ENCODE results near the gene SLC6A17. TPM values are rescaled to one million over a fixed set of nuclear protein-coding genes. Genes with fewer than 3 reads are reported as not detected.

SLC6A17 gene
- polyA plus RNA-seq, 3 donors = not detected

- no peak for DNase-seq
- H3K27ac Mint-ChIP-seq = no peak overlapping the region
- intact Hi-C loops (cut with micrococcal nuclease) = no loop called here
- WGBS (ENCODE audit: insufficient coverage) = 98% methylated on average over 4 of the region's 4 CpGs
- Histone ChIP-seq H3K27me3 (ENCODE audit: control insufficient read depth in 2 of 2, insufficient read depth in 2 of 2, low read length in 2 of 2) (no peaks in the 10 kb centered on the region), H3K9ac (ENCODE audit: insufficient read depth, low read length, poor library complexity, severe bottlenecking) (no peak overlapping the region), H2AFZ (ENCODE audit: insufficient read depth, low read depth, low read length, poor library complexity, severe bottlenecking) (no peak overlapping the region), H3K4me1 (ENCODE audit: control insufficient read depth in 1 of 2, insufficient read depth in 2 of 2, low read length in 2 of 2) (no peaks in the 10 kb centered on the region), H3K9me3 (replicated peaks in 1 of 2; ENCODE audit: control insufficient read depth in 1 of 2, insufficient read depth in 1 of 2, low read length in 2 of 2) (no peaks in the 10 kb centered on the region), H3K36me3 (replicated peaks in 1 of 2; ENCODE audit: control insufficient read depth in 1 of 2, insufficient read depth in 2 of 2, low read length in 2 of 2) (no peaks in the 10 kb centered on the region), H3K4me2 (replicated peaks; ENCODE audit: extremely low read depth, low read length, poor library complexity, severe bottlenecking) (no peak overlapping the region), H3K4me3 (replicated peaks in 1 of 3; ENCODE audit: low read depth in 2 of 3, low read length in 3 of 3) (no peak overlapping the region), H4K20me1 (ENCODE audit: insufficient read depth, low read length) (no peaks in the 10 kb centered on the region), H3K27ac (ENCODE audit: low read depth in 1 of 2, low read length in 2 of 2) (no peak overlapping the region), H3K79me2 (ENCODE audit: insufficient read depth, low read length) (no peaks in the 10 kb centered on the region)
- no peak overlapping the region for H3K4me3 Mint-ChIP-seq
- H3K4me1 Mint-ChIP-seq = no peaks in the 10 kb centered on the region
- H3K27me3 Mint-ChIP-seq (ENCODE audit: low read depth in 3 of 3) = peaks cover 0 to 5% (median 2%) of the 10 kb centered on the region in 3 donors
- H3K36me3 Mint-ChIP-seq = no peaks in the 10 kb centered on the region
- TF ChIP-seq CTCF (IDR thresholded peaks at IDR 0.05) = no peak
- H3K9me3 Mint-ChIP-seq = no peaks in the 10 kb centered on the region
These were observed 99.7 kb downstream of the SLC6A17 start for GRCh38 chr1:110250008-110250407.

- Histone ChIP-seq H3K27me3 (ENCODE audit: control insufficient read depth in 2 of 2, insufficient read depth in 2 of 2, low read length in 2 of 2) (no peaks in the 10 kb centered on the region), H3K9me3 (replicated peaks in 1 of 2; ENCODE audit: control insufficient read depth in 1 of 2, insufficient read depth in 1 of 2, low read length in 2 of 2) (no peaks in the 10 kb centered on the region), H3K4me3 (replicated peaks in 1 of 3; ENCODE audit: low read depth in 2 of 3, low read length in 3 of 3) (no peak overlapping the region), H3K4me2 (replicated peaks; ENCODE audit: extremely low read depth, low read length, poor library complexity, severe bottlenecking) (no peak overlapping the region), H3K9ac (ENCODE audit: insufficient read depth, low read length, poor library complexity, severe bottlenecking) (no peak overlapping the region), H3K36me3 (replicated peaks in 1 of 2; ENCODE audit: control insufficient read depth in 1 of 2, insufficient read depth in 2 of 2, low read length in 2 of 2) (no peaks in the 10 kb centered on the region), H3K27ac (ENCODE audit: low read depth in 1 of 2, low read length in 2 of 2) (no peak overlapping the region), H3K4me1 (ENCODE audit: control insufficient read depth in 1 of 2, insufficient read depth in 2 of 2, low read length in 2 of 2) (no peaks in the 10 kb centered on the region), H4K20me1 (ENCODE audit: insufficient read depth, low read length) (no peaks in the 10 kb centered on the region), H2AFZ (ENCODE audit: insufficient read depth, low read depth, low read length, poor library complexity, severe bottlenecking) (no peak overlapping the region), H3K79me2 (ENCODE audit: insufficient read depth, low read length) (no peaks in the 10 kb centered on the region)
- TF ChIP-seq CTCF (IDR thresholded peaks at IDR 0.05) = no peak
- WGBS (ENCODE audit: insufficient coverage) = 100% methylated on average over 1 of the region's 2 CpGs
- no peak overlapping the region for H3K4me3 Mint-ChIP-seq
- H3K27ac Mint-ChIP-seq = no peak overlapping the region
- no peaks in the 10 kb centered on the region for H3K36me3 Mint-ChIP-seq
- intact Hi-C loops (cut with micrococcal nuclease) = no loop called here
- H3K27me3 Mint-ChIP-seq (ENCODE audit: low read depth in 3 of 3) = peaks cover 0 to 7% (median 2%) of the 10 kb centered on the region in 3 donors
- peaks cover 3% of the 10 kb centered on the region for H3K4me1 Mint-ChIP-seq
- no peak for DNase-seq
- no peaks in the 10 kb centered on the region for H3K9me3 Mint-ChIP-seq
These were observed 100.5 kb downstream of the SLC6A17 start for GRCh38 chr1:110250749-110251148.

Other genes starting within 250 kb of the SLC6A17 start
- under 1 TPM; 0.11 to 0.69 (median 0.38) TPM for gene CSF1, start 239.6 kb upstream of the SLC6A17 start, polyA plus RNA-seq
- gene AHCYL1, start 165.7 kb upstream of the SLC6A17 start, polyA plus RNA-seq = 10 to 100 TPM; 39.1 to 63.9 (median 48.8) TPM
- 10 to 100 TPM in 2 of 3 donors, 1 to 10 TPM in 1; 8.9 to 33.6 (median 11.0) TPM for gene STRIP1, start 115.9 kb upstream of the SLC6A17 start, polyA plus RNA-seq
- not detected for gene ALX3, start 79.8 kb upstream of the SLC6A17 start, polyA plus RNA-seq
- gene UBL4B, start 38.1 kb upstream of the SLC6A17 start, polyA plus RNA-seq = not detected
- gene KCNC4, start 59.8 kb downstream of the SLC6A17 start, polyA plus RNA-seq = under 1 TPM; 0.03 to 0.56 (median 0.12) TPM
- gene RBM15, start 188.9 kb downstream of the SLC6A17 start, polyA plus RNA-seq = 10 to 100 TPM in 1 of 3 donors, 1 to 10 TPM in 2; 6.7 to 16.8 (median 7.5) TPM
- under 1 TPM; 0.13 to 0.26 (median 0.25) TPM for gene SLC16A4, start 240.5 kb downstream of the SLC6A17 start, polyA plus RNA-seq